Measurements from ENCODE around the gene GET4. TPM values are rescaled to one million over a fixed set of nuclear protein-coding genes. Genes with fewer than 3 reads are reported as not detected.

The GET4 gene
- total and polyA plus RNA-seq, 2 of the 4 experiments (the other 2 are of a cell fraction) = 11.3 to 30.9 TPM

DNA sequence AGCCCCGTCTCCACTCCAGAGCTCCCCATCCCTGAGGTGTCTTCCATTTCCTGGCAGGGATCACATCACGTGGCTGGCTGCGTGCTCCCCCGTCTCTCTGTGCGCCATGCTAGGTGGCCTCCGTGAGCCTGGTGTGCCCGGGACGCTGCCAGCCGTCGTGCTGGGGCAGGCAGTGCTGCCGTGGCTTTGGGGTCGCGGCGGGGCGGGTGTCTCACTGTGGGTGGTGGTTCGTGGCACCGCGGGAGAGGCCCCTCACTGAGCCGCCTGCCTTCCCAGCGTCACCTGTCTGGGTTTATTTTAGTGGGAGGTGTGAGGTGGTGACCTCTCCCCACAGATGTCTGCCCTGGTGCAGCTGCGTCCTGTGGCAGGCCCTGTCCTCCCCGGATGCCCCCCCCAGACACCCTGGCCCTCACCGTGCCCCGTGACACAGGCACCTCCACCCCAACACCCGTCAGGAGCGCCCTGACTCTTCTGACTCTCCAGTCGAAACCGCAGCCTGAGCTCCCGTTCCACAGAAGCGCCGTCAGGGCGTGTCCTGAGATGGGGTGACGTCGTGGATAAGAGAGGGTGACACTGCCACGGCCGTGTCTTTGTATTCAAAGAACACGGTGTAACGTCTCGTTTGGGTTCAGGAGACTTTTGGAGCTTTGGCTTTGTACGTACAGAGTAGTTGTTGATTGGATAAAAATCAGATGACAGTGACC, 18.0 kb downstream of the GET4 start:
- TF ChIP-seq MAZ (IDR thresholded peaks at IDR 0.05; ENCODE audit: borderline replicate concordance, low read depth, low read length) = no peak
- TF ChIP-seq FOS (IDR thresholded peaks at IDR 0.05; ENCODE audit: low read depth, low read length) = no peak
- TF ChIP-seq USF2 (IDR thresholded peaks at IDR 0.05; ENCODE audit: low read depth, low read length) = no peak
- TF ChIP-seq, protein P1, sequence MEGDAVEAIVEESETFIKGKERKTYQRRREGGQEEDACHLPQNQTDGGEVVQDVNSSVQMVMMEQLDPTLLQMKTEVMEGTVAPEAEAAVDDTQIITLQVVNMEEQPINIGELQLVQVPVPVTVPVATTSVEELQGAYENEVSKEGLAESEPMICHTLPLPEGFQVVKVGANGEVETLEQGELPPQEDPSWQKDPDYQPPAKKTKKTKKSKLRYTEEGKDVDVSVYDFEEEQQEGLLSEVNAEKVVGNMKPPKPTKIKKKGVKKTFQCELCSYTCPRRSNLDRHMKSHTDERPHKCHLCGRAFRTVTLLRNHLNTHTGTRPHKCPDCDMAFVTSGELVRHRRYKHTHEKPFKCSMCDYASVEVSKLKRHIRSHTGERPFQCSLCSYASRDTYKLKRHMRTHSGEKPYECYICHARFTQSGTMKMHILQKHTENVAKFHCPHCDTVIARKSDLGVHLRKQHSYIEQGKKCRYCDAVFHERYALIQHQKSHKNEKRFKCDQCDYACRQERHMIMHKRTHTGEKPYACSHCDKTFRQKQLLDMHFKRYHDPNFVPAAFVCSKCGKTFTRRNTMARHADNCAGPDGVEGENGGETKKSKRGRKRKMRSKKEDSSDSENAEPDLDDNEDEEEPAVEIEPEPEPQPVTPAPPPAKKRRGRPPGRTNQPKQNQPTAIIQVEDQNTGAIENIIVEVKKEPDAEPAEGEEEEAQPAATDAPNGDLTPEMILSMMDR (conservative IDR thresholded peaks at IDR 0.05; ENCODE audit: low read depth, low read length) = no peak
- no peak for TF ChIP-seq RFX5 (IDR thresholded peaks at IDR 0.05; ENCODE audit: low read depth, low read length)
- TF ChIP-seq MAFK (IDR thresholded peaks at IDR 0.05; ENCODE audit: low read depth, low read length) = no peak
- no peak for TF ChIP-seq MXI1 (IDR thresholded peaks at IDR 0.05; ENCODE audit: borderline replicate concordance, low read depth, low read length)
- no peak for TF ChIP-seq RCOR1 (IDR thresholded peaks at IDR 0.05; ENCODE audit: insufficient replicate concordance, low read length)
- no peak for TF ChIP-seq CEBPB (IDR thresholded peaks at IDR 0.05; ENCODE audit: low read depth, low read length)
- TF ChIP-seq SMC3 (IDR thresholded peaks at IDR 0.05; ENCODE audit: low read depth, low read length) = no peak
- no peak for TF ChIP-seq NFE2L2 (IDR thresholded peaks at IDR 0.05; ENCODE audit: low read depth, low read length)
- TF ChIP-seq, protein P2, sequence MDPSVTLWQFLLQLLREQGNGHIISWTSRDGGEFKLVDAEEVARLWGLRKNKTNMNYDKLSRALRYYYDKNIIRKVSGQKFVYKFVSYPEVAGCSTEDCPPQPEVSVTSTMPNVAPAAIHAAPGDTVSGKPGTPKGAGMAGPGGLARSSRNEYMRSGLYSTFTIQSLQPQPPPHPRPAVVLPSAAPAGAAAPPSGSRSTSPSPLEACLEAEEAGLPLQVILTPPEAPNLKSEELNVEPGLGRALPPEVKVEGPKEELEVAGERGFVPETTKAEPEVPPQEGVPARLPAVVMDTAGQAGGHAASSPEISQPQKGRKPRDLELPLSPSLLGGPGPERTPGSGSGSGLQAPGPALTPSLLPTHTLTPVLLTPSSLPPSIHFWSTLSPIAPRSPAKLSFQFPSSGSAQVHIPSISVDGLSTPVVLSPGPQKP (IDR thresholded peaks at IDR 0.05; ENCODE audit: borderline replicate concordance, low read depth, low read length) = no peak
- TF ChIP-seq POLR2A (IDR thresholded peaks at IDR 0.05; ENCODE audit: low read depth, low read length) = no peak
- no peak for TF ChIP-seq CHD1 (IDR thresholded peaks at IDR 0.05; ENCODE audit: low read depth, low read length)
- TF ChIP-seq BHLHE40 (IDR thresholded peaks at IDR 0.05; ENCODE audit: low read depth, low read length) = no peak
- no peak for TF ChIP-seq RAD21 (IDR thresholded peaks at IDR 0.05; ENCODE audit: low read length)
- no peak overlapping the region for H4K5ac ChIP-seq (ENCODE audit: low read depth, low read length)
- H3K56ac ChIP-seq (ENCODE audit: extremely low read depth, insufficient read depth, low read length) = no peak overlapping the region
- no peak overlapping the region for H3K23ac ChIP-seq (ENCODE audit: low read depth, low read length)
- H3K4me2 ChIP-seq (ENCODE audit: low read depth, low read length) = no peak overlapping the region
- H3K79me1 ChIP-seq (ENCODE audit: low read depth in 1 of 2, low read length in 2 of 2) = peaks cover 3 to 15% of the 10 kb centered on the region in 2 experiments
- H3K9me1 ChIP-seq (ENCODE audit: insufficient read depth, low read length) = 0 out of 2 replicates have a peak, but pooled peaks cover 5% of the 10 kb centered on the region
- H2AFZ ChIP-seq (replicated peaks; ENCODE audit: low read length, poor library complexity) = no peak overlapping the region
- H4K20me1 ChIP-seq (ENCODE audit: insufficient read depth, low read length) = peaks cover 13% of the 10 kb centered on the region
- no peak for DNase-seq
- H3K4ac ChIP-seq (ENCODE audit: low read depth, low read length) = no peak overlapping the region
- no peaks in the 10 kb centered on the region for H3K9me3 ChIP-seq (ENCODE audit: control insufficient read depth, insufficient read depth, low read length)
- H3K9ac ChIP-seq (ENCODE audit: low read depth, low read length) = no peak overlapping the region
- H2BK120ac ChIP-seq (ENCODE audit: low read depth, low read length) = no peak overlapping the region
- no peak overlapping the region for H3K27ac ChIP-seq (ENCODE audit: insufficient read depth, low read length)
- H2AK5ac ChIP-seq (ENCODE audit: low read depth, low read length) = no peak overlapping the region
- ChIA-PET POLR2A (ENCODE audit: unreplicated experiment) (no interaction called here), CTCF (no interaction called here)
- no peaks in the 10 kb centered on the region for H3K4me1 ChIP-seq (ENCODE audit: control insufficient read depth, insufficient read depth, low read length)
- no peak overlapping the region for H3K18ac ChIP-seq (ENCODE audit: low read depth, low read length)
- dilution Hi-C loops (cut with HindIII; ENCODE audit: low sequenced_read_pairs, unreplicated experiment) = no loop called here
- H2BK5ac ChIP-seq (ENCODE audit: low read depth, low read length, poor library complexity, severe bottlenecking) = no peak overlapping the region
- no peak overlapping the region for H2BK20ac ChIP-seq (ENCODE audit: low read depth, low read length)
- 93% methylated on average over 23 of the region's 40 CpGs; no CpG with 5 or more reads in 1 of the 2 experiments for WGBS, 2 experiments (ENCODE audit: extremely low coverage in 2 of 2, insufficient read length in 1 of 2)
- no peak overlapping the region for H3K14ac ChIP-seq (replicated peaks; ENCODE audit: low read depth, low read length)
- no peak for ATAC-seq (ENCODE audit: low read depth)
- no peak overlapping the region for H2AK9ac ChIP-seq (replicated peaks; ENCODE audit: low read depth, low read length, poor library complexity)
- no peak overlapping the region for H2BK15ac ChIP-seq (ENCODE audit: low read depth, low read length)
- in situ Hi-C loops (cut with MboI; ENCODE audit: low sequenced_read_pairs) = no loop called here
- intact Hi-C loops (cut with micrococcal nuclease) = no loop called here
- no peak overlapping the region for H4K91ac ChIP-seq (ENCODE audit: insufficient read depth, low read depth, low read length)
- no peak overlapping the region for H3K4me3 ChIP-seq (ENCODE audit: insufficient read depth, low read depth, low read length)
- peaks cover 56% of the 10 kb centered on the region for H3K36me3 ChIP-seq (ENCODE audit: control insufficient read depth, insufficient read depth, low read length)
- no TSS peak for BruUV-seq (replicated peaks)
- no peaks in the 10 kb centered on the region for H3K27me3 ChIP-seq (ENCODE audit: control insufficient read depth, insufficient read depth, low read length)
- H4K8ac ChIP-seq (ENCODE audit: low read depth in 2 of 2, low read length in 2 of 2) = no peak overlapping the region

Data from IMR-90 (cell line).